Mucosa of descending colon (tissue), 3 donors: ENCODE results near the gene ACYP2. TPM values are rescaled to one million over a fixed set of nuclear protein-coding genes. Genes with fewer than 3 reads are reported as not detected.
"Not testable (repeated sequence)": the region's sequence is repeated elsewhere in the genome, so short reads cannot be mapped to it uniquely, and the experiment has no call there.

Experiments used
- ATAC-seq: fragments of 200-7000 bp; cut with Tn5 transposase; one replicate; pipeline ENCODE4 v1.9.1; 2020; ENCODE audit warnings: mild to moderate bottlenecking, moderate library complexity
- DNase-seq, 3 donors: peaks; one replicate each; pipeline ENCODE4 v3.0.0-alpha.2; 2020
- H3K36me3 ChIP-seq: fragments of 200-600 bp; one replicate; pipeline ENCODE4 v1.8.0; 2021; ENCODE audit warnings: low read depth, mild to moderate bottlenecking
- H3K4me1 ChIP-seq: fragments of 200-600 bp; one replicate; pipeline ENCODE4 v1.8.0; 2021; ENCODE audit warnings: low read depth, mild to moderate bottlenecking
- H3K4me3 ChIP-seq: fragments of 200-600 bp; one replicate; pipeline ENCODE4 v1.8.0; 2021; ENCODE audit warnings: mild to moderate bottlenecking
- H3K9me3 ChIP-seq: fragments of 200-600 bp; one replicate; pipeline ENCODE4 v1.8.0; 2021; ENCODE audit warnings: mild to moderate bottlenecking
- intact Hi-C, 2 donors: fragments of 100-400 bp; cut with DNase I in 1 of 2; cut with micrococcal nuclease in 1 of 2; formaldehyde crosslinking; loops; one replicate each; pipeline versions ENCODE4 v1.11.0 to v1.11.1; 2022; cut with DNase I, micrococcal nuclease
- total RNA-seq, 3 donors: library from RNA; stranded (reverse); fragmentation: NEBNext Ultra II Directional in 2 of 3; extraction: Animal tissue kit (Norgen Biotek cat#: 25700) in 2 of 3; gene quantifications; one replicate each; pipeline versions ENCODE4 v1.2.1 to v1.2.4, GENCODE V29; 2021 to 2023
- TF ChIP-seq, protein P1 (sequence below): fragments of 200-600 bp; IDR thresholded peaks from one replicate; pipeline ENCODE4 v1.8.0; 2022; ENCODE audit warnings: antibody characterized with exemption, mild to moderate bottlenecking
- donor health status: DM: no; HTN: no; CAD: no; lungs with moderate emphysema.
- donor health status: DM: no; HTN: no; CAD: no.
- donor health status: DM: no; HTN: yes; CAD: no.

The ACYP2 gene
- total RNA-seq, 3 donors from 2014 or later, result 10.7 to 17.8 (median 13.8) TPM

DNA sequence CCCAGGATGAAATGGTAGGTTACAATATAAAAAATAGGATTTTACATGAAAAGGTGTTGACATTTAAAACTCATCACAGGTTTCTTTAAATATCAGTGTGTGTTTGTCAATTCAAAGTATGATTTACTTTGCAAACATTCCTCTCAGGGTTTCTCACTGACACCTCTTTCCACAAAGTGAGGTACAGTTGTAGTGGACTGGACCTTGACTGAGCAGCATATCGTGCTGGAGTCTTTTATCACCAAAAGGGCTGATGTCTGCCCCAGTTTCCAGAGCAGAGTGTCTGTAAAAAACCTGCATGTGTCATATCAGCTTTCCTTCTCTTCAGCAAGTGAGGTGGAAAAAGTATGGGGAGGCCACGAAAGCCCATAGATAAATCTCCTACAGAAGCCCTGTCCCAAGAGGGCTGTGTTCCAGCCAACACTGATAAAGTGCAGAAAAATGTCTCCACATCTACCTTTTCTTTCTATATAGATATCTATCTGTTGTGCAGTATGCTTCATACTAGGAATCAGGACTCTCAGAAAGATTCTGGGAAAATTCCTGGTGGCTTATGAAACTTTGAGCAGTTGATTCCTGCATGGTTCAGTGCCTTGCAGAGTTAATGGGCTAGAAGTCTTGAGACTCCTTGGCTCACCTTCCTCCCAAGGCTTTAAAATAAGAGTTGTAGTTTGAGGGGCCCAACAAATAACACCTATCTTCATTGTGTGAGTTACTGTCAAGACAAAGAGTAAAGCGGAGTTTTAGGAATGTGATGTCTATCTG, 6.9 kb downstream of the ACYP2 start:
- ATAC-seq (no peak), DNase-seq (no peak)
- Histone ChIP-seq H3K4me1 (no peaks in the 10 kb centered on the region), H3K36me3 (no peaks in the 10 kb centered on the region), H3K4me3 (no peak overlapping the region), H3K9me3 (peaks cover 7% of the 10 kb centered on the region)
- intact Hi-C loops, result no loop called here
- TF ChIP-seq, protein P1, sequence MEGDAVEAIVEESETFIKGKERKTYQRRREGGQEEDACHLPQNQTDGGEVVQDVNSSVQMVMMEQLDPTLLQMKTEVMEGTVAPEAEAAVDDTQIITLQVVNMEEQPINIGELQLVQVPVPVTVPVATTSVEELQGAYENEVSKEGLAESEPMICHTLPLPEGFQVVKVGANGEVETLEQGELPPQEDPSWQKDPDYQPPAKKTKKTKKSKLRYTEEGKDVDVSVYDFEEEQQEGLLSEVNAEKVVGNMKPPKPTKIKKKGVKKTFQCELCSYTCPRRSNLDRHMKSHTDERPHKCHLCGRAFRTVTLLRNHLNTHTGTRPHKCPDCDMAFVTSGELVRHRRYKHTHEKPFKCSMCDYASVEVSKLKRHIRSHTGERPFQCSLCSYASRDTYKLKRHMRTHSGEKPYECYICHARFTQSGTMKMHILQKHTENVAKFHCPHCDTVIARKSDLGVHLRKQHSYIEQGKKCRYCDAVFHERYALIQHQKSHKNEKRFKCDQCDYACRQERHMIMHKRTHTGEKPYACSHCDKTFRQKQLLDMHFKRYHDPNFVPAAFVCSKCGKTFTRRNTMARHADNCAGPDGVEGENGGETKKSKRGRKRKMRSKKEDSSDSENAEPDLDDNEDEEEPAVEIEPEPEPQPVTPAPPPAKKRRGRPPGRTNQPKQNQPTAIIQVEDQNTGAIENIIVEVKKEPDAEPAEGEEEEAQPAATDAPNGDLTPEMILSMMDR, result no peak

GRCh38 chr2:54122939-54123338, 7.5 kb downstream of the ACYP2 start:
- TF ChIP-seq, protein P1, result no peak
- Histone ChIP-seq H3K9me3 (peaks cover 7% of the 10 kb centered on the region), H3K4me3 (no peak overlapping the region), H3K36me3 (no peaks in the 10 kb centered on the region), H3K4me1 (no peaks in the 10 kb centered on the region)
- intact Hi-C loops, result no loop called here
- ATAC-seq, result no peak
- DNase-seq, result no peak

GRCh38 chr2:54127174-54127573, 11.8 kb downstream of the ACYP2 start:
- H3K36me3 ChIP-seq, intact Hi-C loops: not testable (repeated sequence)

GRCh38 chr2:54133056-54133455, 17.6 kb downstream of the ACYP2 start:
- no peaks in the 10 kb centered on the region for H3K4me1 ChIP-seq
- no peaks in the 10 kb centered on the region for H3K9me3 ChIP-seq
- ATAC-seq, result no peak
- no peaks in the 10 kb centered on the region for H3K36me3 ChIP-seq
- intact Hi-C loops, result no loop called here
- no peak for DNase-seq
- TF ChIP-seq, protein P1, result no peak
- no peak overlapping the region for H3K4me3 ChIP-seq

More at GRCh38 chr2:54127174-54127573, 11.8 kb downstream of the ACYP2 start:
- H3K4me3 ChIP-seq, H3K4me1 ChIP-seq, ATAC-seq, H3K9me3 ChIP-seq, DNase-seq: not testable (repeated sequence)

DNA sequence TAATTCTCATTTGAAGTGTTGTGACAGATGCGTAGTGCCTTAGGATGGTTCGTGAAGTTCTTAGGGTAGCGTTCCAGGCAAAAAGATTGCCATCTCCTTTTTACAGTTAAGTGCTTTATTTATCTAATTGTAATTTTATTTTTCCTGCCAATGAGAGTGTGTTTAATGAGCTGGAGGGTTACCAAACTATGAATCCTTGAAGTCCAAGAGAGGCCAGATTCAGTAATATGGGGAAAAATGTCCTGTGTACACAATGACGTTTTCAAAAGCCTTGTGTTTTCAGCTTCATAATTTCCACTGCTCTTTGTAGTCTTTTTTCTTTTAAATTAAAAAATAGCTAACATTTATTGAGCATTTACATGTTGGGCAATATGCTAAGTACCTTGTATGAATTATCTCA, 23.8 kb downstream of the ACYP2 start:
- TF ChIP-seq, protein P1, result no peak
- no peak for DNase-seq
- no peak overlapping the region for H3K4me3 ChIP-seq
- no peaks in the 10 kb centered on the region for H3K4me1 ChIP-seq
- no peak for ATAC-seq
- intact Hi-C loops, result no loop called here
- H3K9me3 ChIP-seq, result no peaks in the 10 kb centered on the region
- no peaks in the 10 kb centered on the region for H3K36me3 ChIP-seq

GRCh38 chr2:54143780-54144179, 28.4 kb downstream of the ACYP2 start:
- Histone ChIP-seq H3K36me3 (no peaks in the 10 kb centered on the region), H3K4me3 (no peak overlapping the region), H3K9me3 (no peaks in the 10 kb centered on the region), H3K4me1 (no peaks in the 10 kb centered on the region)
- ATAC-seq, result no peak
- DNase-seq, result no peak
- intact Hi-C loops, result no loop called here
- TF ChIP-seq, protein P1, result no peak
